CD14-positive monocyte (primary cell): Measurements from ENCODE around the gene SKOR2. TPM values are rescaled to one million over a fixed set of nuclear protein-coding genes. Genes with fewer than 3 reads are reported as not detected.

Source experiments
- DNase-seq, 3 donors: peaks; one replicate each; pipeline ENCODE4 v3.0.0-alpha.2; 2011 to 2022
- H2AFZ ChIP-seq: 2 replicates; pipeline ENCODE4 v1.6.0; 2012; ENCODE audit warnings: mild to moderate bottlenecking, low read depth, low read length, inconsistent platforms; ENCODE audit not compliant: insufficient read depth, poor library complexity, severe bottlenecking
- H3K27ac ChIP-seq, 2 donors: 1 replicate in 1 of 2; 2 replicates in 1 of 2; pipeline ENCODE4 v1.5.1; 2012 to 2013; ENCODE audit warnings: low read length in 2 of 2, control low read depth in 1 of 2, inconsistent platforms in 1 of 2, low read depth in 1 of 2, mild to moderate bottlenecking in 1 of 2
- H3K27me3 ChIP-seq, 2 donors: one replicate each; pipeline versions ENCODE4 v1.6.0 to v1.6.1; 2011 to 2013; ENCODE audit warnings: low read length in 2 of 2; ENCODE audit not compliant: control insufficient read depth in 2 of 2, insufficient read depth in 2 of 2
- H3K36me3 ChIP-seq, 2 donors: replicated peaks in 1 of 2; 1 replicate in 1 of 2; 2 replicates in 1 of 2; pipeline versions ENCODE4 v1.5.1 to v1.6.1; 2012 to 2013; ENCODE audit warnings: low read length in 2 of 2, control low read depth in 1 of 2, inconsistent platforms in 1 of 2, mild to moderate bottlenecking in 1 of 2; ENCODE audit not compliant: insufficient read depth in 2 of 2, control insufficient read depth in 1 of 2
- H3K4me1 ChIP-seq, 2 donors: 1 replicate in 1 of 2; 2 replicates in 1 of 2; pipeline versions ENCODE4 v1.5.1 to v1.6.1; 2012 to 2013; ENCODE audit warnings: low read length in 2 of 2, control low read depth in 1 of 2, inconsistent platforms in 1 of 2, mild to moderate bottlenecking in 1 of 2, moderate library complexity in 1 of 2; ENCODE audit not compliant: insufficient read depth in 2 of 2, control insufficient read depth in 1 of 2
- H3K4me2 ChIP-seq: replicated peaks from 2 replicates; pipeline ENCODE3; 2012; ENCODE audit warnings: low read length, moderate library complexity, mild to moderate bottlenecking; ENCODE audit not compliant: poor library complexity, severe bottlenecking; ENCODE audit errors: extremely low read depth
- H3K4me3 ChIP-seq, 3 experiments: fragments of 200-600 bp in 1 of 3; sonication (generic) in 1 of 3; replicated peaks in 1 of 3; 1 replicate in 2 of 3; 2 replicates in 1 of 3; pipeline ENCODE4 v1.5.1; 2011 to 2013; ENCODE audit warnings: low read length in 3 of 3, mild to moderate bottlenecking in 3 of 3, control low read depth in 2 of 3, low read depth in 2 of 3, inconsistent platforms in 1 of 3, moderate library complexity in 1 of 3
- H3K79me2 ChIP-seq: 2 replicates; pipeline ENCODE4 v1.6.0; 2012; ENCODE audit warnings: mild to moderate bottlenecking, control low read depth, inconsistent platforms, low read length, moderate library complexity; ENCODE audit not compliant: insufficient read depth
- H3K9ac ChIP-seq: 2 replicates; pipeline ENCODE4 v1.6.0; 2017; ENCODE audit warnings: low read length, mild to moderate bottlenecking; ENCODE audit not compliant: insufficient read depth, poor library complexity, severe bottlenecking
- H3K9me3 ChIP-seq, 2 donors: replicated peaks in 1 of 2; 1 replicate in 1 of 2; 2 replicates in 1 of 2; pipeline versions ENCODE4 v1.5.1 to v1.6.1; 2012 to 2013; ENCODE audit warnings: low read length in 2 of 2, control low read depth in 1 of 2; ENCODE audit not compliant: control insufficient read depth in 1 of 2, insufficient read depth in 1 of 2
- H4K20me1 ChIP-seq: 2 replicates; pipeline ENCODE4 v1.6.0; 2012; ENCODE audit warnings: mild to moderate bottlenecking, low read length, control low read depth, moderate library complexity; ENCODE audit not compliant: insufficient read depth
- H3K27ac Mint-ChIP-seq, 7 donors: one replicate each; pipeline ENCODE4 v1.8.0; 2020; ENCODE audit warnings: mild to moderate bottlenecking in 7 of 7, mixed read lengths in 7 of 7, moderate library complexity in 6 of 7, inconsistent platforms in 2 of 7
- H3K27me3 Mint-ChIP-seq, 3 donors: one replicate each; pipeline ENCODE4 v1.8.0; 2021 to 2022; ENCODE audit warnings: low read depth in 3 of 3, mild to moderate bottlenecking in 3 of 3, mixed read lengths in 3 of 3, moderate library complexity in 3 of 3, inconsistent platforms in 1 of 3
- H3K36me3 Mint-ChIP-seq, 2 donors: one replicate each; pipeline ENCODE4 v1.8.0; 2020; ENCODE audit warnings: mixed read lengths in 2 of 2, inconsistent platforms in 1 of 2, mild to moderate bottlenecking in 1 of 2
- H3K4me1 Mint-ChIP-seq: one replicate; pipeline ENCODE4 v1.8.0; 2020; ENCODE audit warnings: mild to moderate bottlenecking, mixed read lengths
- H3K4me3 Mint-ChIP-seq, 2 donors: one replicate each; pipeline ENCODE4 v1.8.0; 2020; ENCODE audit warnings: mild to moderate bottlenecking in 2 of 2, mixed read lengths in 2 of 2, moderate library complexity in 1 of 2
- H3K9me3 Mint-ChIP-seq, 7 donors: one replicate each; pipeline ENCODE4 v1.8.0; 2020 to 2022; ENCODE audit warnings: mixed read lengths in 7 of 7, mild to moderate bottlenecking in 6 of 7, moderate library complexity in 6 of 7, inconsistent platforms in 2 of 7
- CTCF ChIP-seq: fragments of 200-600 bp; IDR thresholded peaks from one replicate; pipeline ENCODE4 v1.8.0; 2022; ENCODE audit warnings: antibody characterized with exemption, mild to moderate bottlenecking
- WGBS: methylation state at CpG from one replicate; pipeline ENCODE4 v1.1.5; 2013; ENCODE audit warnings: missing lambda C conversion rate; ENCODE audit not compliant: insufficient coverage; 5-methylcytosine and 5-hydroxymethylcytosine counted together
- intact Hi-C, 2 donors: fragments of 100-400 bp; cut with micrococcal nuclease; formaldehyde crosslinking; loops; one replicate each; pipeline versions ENCODE4 v1.15.0 to v1.15.1; 2023
- polyA plus RNA-seq, 3 donors: library from polyadenylated mRNA; depleted of rRNA in 1 of 3; unstranded in 2 of 3; stranded (reverse) in 1 of 3; fragments of 300-500 nt in 2 of 3; fragments of >200 nt in 1 of 3; fragmentation: Illumina TruSeq in 2 of 3; gene quantifications; 1 replicate in 2 of 3; 2 replicates in 1 of 3; pipeline ENCODE4 v1.2.3, GENCODE V29; 2012 to 2021

Gene SKOR2
- polyA plus RNA-seq, 3 donors, result not detected

- H3K79me2 ChIP-seq, result no peaks in the 10 kb centered on the region
- WGBS, result 29% methylated on average over 1 of the region's 4 CpGs
- intact Hi-C loops, result no loop called here
- no peak for DNase-seq
- H4K20me1 ChIP-seq, result no peaks in the 10 kb centered on the region
- no peaks in the 10 kb centered on the region for H3K36me3 ChIP-seq
- H3K27me3 ChIP-seq, result no peaks in the 10 kb centered on the region
- H3K9me3 ChIP-seq, result no peaks in the 10 kb centered on the region
- H3K4me1 ChIP-seq, result no peaks in the 10 kb centered on the region
- Mint-ChIP-seq H3K9me3 (no peaks in the 10 kb centered on the region), H3K36me3 (no peaks in the 10 kb centered on the region), H3K4me1 (no peaks in the 10 kb centered on the region), H3K27ac (no peak overlapping the region), H3K27me3 (peaks cover 0 to 4% (median 4%) of the 10 kb centered on the region in 3 donors), H3K4me3 (no peak overlapping the region)
- TF ChIP-seq CTCF, result no peak
- no peak overlapping the region for H3K4me3 ChIP-seq
- H2AFZ ChIP-seq, result no peak overlapping the region
- H3K27ac ChIP-seq, result no peak overlapping the region
- H3K4me2 ChIP-seq, result no peak overlapping the region
- H3K9ac ChIP-seq, result no peak overlapping the region
Measured at GRCh38 chr18:47286776-47287410, 35.4 kb upstream of the SKOR2 start.

- Mint-ChIP-seq H3K27ac (no peak overlapping the region), H3K36me3 (no peaks in the 10 kb centered on the region), H3K4me1 (no peaks in the 10 kb centered on the region), H3K9me3 (no peaks in the 10 kb centered on the region), H3K4me3 (no peak overlapping the region), H3K27me3 (peaks cover 0 to 4% (median 4%) of the 10 kb centered on the region in 3 donors)
- Histone ChIP-seq H4K20me1 (no peaks in the 10 kb centered on the region), H3K4me1 (no peaks in the 10 kb centered on the region), H3K27me3 (no peaks in the 10 kb centered on the region), H3K27ac (no peak overlapping the region), H3K4me2 (no peak overlapping the region), H3K79me2 (no peaks in the 10 kb centered on the region), H3K36me3 (no peaks in the 10 kb centered on the region), H3K9ac (no peak overlapping the region), H3K4me3 (no peak overlapping the region), H2AFZ (no peak overlapping the region), H3K9me3 (no peaks in the 10 kb centered on the region)
- intact Hi-C loops, result no loop called here
- DNase-seq, result no peak
- no peak for TF ChIP-seq CTCF
- 47% methylated on average over 4 of the region's 7 CpGs for WGBS
Measured at GRCh38 chr18:47285456-47285855, 34.0 kb upstream of the SKOR2 start.
